Activated T-helper 9 cell treated with anti-CD3 and anti-CD28 coated beads, Interleukin-2, amount 50 U/mL, for 16 hours (primary cell): ENCODE measurements around the gene WWC1.
"Not testable (repeated sequence)": the region's sequence is repeated elsewhere in the genome, so short reads cannot be mapped to it uniquely, and the experiment has no call there.

Experiments used
- DNase-seq: peaks from one replicate; pipeline ENCODE4 v3.0.0-alpha.2; 2020; ENCODE audit warnings: low read depth

WWC1 gene

GRCh38 chr5:168411871-168412270 is 120.4 kb downstream of the WWC1 start:
- no peak for DNase-seq

GRCh38 chr5:168413062-168413461 is 121.6 kb downstream of the WWC1 start:
- no peak for DNase-seq

DNA sequence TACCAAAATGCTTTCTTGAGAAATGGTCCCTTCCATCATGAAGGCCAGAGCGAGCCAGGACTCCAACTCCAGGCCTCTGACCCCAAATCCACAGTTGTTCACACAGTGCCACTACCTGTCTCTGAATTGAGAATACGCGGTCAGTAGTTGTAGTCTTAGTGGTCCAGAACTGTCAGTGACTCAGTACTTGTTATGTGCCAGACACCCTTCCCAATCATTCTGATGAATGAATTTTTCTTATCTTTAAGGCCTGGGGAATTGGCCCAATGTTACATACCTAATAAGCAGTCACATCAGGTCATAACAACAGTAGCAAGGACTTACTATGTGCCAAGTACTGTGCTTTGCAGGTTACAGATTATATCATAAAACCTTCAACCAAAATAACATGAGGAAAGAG is 122.2 kb downstream of the WWC1 start:
- DNase-seq = no peak

DNA sequence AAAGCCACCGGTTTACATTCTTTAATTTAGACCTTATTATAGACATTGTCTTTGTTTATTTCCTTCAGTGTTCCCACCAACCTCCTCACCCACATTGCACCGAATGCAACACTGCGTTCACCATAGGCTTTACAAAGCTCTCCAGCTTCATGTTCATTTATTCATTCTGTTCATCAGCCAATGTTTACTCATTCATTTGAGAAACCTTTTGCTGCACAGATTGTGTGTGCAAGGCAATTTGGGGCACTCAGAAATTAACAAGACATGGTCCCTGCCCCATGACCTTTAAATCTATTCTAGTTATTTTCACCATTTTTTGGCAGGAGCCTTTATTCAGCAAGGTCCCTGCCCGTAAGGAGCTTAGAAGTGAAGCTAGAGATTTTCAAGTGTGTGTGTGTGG is 124.0 kb downstream of the WWC1 start:
- DNase-seq = no peak

- DNase-seq = no peak
Measured at GRCh38 chr5:168415971-168416370, 124.5 kb downstream of the WWC1 start.

GRCh38 chr5:168417731-168418429 is 126.4 kb downstream of the WWC1 start:
- no peak for DNase-seq

DNA sequence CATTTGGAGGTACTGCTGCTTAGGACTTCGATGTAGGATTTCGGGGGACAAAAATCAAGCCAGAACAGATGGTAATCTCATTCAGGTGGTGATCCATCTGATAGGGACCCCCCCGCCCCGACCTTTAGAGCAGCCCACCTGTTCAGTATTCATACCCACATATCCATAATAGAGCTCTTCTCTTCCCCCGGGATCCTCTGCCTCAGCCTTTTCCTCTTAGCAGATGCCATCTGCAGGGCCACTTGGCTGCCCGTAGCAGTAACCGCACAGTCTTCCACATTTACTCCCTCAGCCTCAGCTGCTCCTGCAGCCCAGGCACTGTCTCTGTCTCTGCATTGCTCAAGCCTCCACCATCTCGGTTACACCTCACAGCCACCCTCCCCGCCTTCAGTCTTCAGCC is 129.0 kb downstream of the WWC1 start:
- no peak for DNase-seq

- DNase-seq = no peak
Measured at GRCh38 chr5:168422431-168422830, 131.0 kb downstream of the WWC1 start.

DNA sequence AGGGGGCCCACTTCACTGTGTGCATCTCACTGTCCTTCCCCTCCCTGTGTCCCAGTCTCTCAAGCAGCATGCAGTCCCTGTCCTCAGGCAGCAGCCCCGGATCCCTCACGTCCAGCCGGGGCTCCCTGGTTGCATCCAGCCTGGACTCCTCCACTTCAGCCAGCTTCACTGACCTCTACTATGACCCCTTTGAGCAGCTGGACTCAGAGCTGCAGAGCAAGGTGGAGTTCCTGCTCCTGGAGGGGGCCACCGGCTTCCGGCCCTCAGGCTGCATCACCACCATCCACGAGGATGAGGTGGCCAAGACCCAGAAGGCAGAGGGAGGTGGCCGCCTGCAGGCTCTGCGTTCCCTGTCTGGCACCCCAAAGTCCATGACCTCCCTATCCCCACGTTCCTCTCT is 132.0 kb downstream of the WWC1 start:
- no peak for DNase-seq

DNA sequence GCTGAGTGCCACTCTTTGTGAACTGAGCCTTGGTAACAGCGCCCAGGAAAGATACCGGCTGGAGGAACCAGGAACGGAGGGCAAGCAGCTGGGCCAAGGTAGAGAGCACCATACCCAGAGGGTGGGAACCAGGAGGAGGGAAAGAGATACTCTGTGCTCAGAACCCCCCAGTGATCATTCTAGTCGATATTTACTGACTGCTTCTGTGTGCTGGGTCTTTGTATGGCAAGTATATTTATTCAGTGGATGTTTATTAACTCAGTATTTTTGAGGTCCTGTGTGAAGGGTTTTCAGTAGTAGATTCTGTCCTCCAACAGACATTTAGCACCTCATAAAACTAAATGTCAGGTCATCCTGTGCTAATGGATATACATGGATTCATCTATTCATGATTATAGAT is 132.5 kb downstream of the WWC1 start:
- no peak for DNase-seq

DNA sequence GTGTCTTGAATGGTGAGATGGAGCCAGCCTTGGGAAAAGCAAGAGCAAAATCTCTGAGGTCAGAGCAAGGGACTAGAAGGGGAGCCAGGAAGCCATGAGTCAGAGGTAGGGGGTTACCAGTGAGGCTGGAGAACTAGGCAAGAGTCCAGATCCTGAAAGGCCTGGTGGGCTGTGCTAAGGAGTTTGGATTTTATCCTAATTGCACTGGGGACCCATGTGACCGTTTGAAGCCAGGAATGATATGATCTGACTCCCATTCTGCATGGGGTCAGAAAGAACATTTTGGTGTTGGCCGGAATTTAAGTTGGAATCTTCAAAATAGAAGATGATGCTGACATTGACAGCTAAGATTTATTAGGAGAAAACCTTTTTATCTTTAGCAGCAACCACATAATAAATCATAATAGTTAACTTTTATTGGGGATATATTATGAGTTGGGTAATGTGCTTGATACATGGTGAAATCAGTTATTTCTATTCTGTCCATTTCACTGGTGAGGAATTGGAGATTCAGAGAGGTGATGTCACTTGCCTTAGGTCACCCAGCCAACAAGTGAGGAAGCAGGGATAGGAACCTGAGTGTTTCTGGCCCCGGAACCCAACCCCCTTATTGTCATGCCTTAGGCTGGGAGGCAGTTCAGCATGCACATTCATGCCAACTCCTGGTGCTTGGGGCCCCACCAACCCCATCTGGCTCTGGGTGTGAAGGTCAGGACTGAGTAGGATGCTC is 133.3 kb downstream of the WWC1 start:
- DNase-seq = no peak

GRCh38 chr5:168426007-168426863 is 134.8 kb downstream of the WWC1 start:
- no peak for DNase-seq

DNA sequence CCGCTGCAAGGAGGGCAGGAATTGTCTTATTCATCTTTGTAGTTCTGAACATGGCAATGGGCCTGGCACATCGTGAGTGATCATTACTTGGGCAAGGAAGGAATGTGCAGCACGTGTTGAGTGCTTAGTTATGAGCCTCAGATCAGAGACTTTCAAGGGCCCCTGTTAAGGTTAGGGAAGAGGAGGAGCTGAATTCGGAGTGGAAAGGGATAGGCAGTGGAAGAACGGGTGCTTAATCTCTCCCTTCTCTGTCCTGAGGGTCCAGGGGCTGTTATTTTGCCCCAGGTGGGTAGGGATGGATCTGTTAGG is 135.4 kb downstream of the WWC1 start:
- DNase-seq = no peak

- DNase-seq = no peak
Measured at GRCh38 chr5:168427224-168427623, 135.8 kb downstream of the WWC1 start.

DNA sequence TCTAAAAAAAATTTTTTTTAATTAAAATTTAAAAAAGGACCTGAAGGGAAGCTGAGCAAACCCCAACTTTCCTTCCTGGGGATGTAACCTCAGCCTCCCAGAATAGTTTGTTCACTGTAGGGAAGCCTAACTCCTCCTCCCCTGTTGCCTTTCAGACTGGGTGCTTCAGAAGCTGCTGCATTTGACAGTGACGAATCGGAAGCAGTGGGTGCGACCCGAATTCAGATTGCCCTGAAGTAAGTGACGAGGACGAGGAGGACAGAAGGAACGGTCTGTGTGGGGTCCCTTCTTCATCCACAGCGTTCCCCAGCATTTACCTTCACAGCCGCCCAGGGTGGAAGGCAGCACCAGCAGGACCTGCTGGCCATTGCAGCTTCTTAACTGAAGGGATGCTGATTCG is 137.1 kb downstream of the WWC1 start:
- DNase-seq = no peak

DNA sequence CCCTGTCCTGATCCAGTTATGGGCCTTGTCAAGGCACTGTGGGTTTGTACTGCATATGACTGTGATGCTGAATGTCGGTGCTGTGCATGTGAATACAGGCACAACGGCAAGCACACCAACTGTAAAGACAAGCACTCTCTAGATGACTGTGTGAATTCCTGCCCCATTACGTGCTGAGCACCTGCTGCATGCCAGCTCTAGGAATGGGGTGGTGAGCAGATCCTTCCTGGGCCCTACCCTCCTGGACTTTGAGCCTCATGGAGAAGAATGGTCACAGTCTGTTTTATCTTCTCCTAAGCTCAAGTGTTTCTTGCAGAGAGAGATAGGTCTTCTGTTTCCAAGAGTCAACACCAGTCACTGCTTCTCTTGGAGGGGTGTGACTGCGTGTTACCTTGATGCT is 138.9 kb downstream of the WWC1 start:
- DNase-seq = no peak

GRCh38 chr5:168432903-168433302 is 141.5 kb downstream of the WWC1 start:
- DNase-seq = no peak

GRCh38 chr5:168434001-168434400 is 142.6 kb downstream of the WWC1 start:
- no peak for DNase-seq

- DNase-seq = no peak
Measured at GRCh38 chr5:168434746-168435321, 143.4 kb downstream of the WWC1 start.

GRCh38 chr5:168435340-168435739 is 143.9 kb downstream of the WWC1 start:
- DNase-seq = not testable (repeated sequence)

- no peak for DNase-seq
Measured at GRCh38 chr5:168438349-168438748, 146.9 kb downstream of the WWC1 start.

GRCh38 chr5:168443533-168443932 is 152.1 kb downstream of the WWC1 start:
- DNase-seq = no peak
